Heart left ventricle (tissue), 13 donors: Measurements from ENCODE around the gene ADCY3.

Source experiments
- POLR2A ChIP-seq, 2 donors: fragments of 450-650 bp; IDR thresholded peaks; one replicate each; pipeline ENCODE4 v1.6.1; 2017; ENCODE audit warnings: antibody characterized with exemption in 2 of 2, mild to moderate bottlenecking in 2 of 2, moderate library complexity in 2 of 2
- TF ChIP-seq, protein P1 (sequence below), 12 donors: fragments of 200-600 bp; sonication (generic) in 4 of 12; IDR thresholded peaks; one replicate each; pipeline versions ENCODE4 v1.5.0 to v1.8.0; 2018 to 2022; ENCODE audit warnings: antibody characterized with exemption in 12 of 12, mild to moderate bottlenecking in 5 of 12
- donor health status: ischemic (EF 13 %, LVEDD 7.1; RV severe dilation, severe dysfunction).
- donor health status: DM: no; HTN: yes; CAD: no.
- donor health status: DM: no; HTN: no; CAD: no.
- donor health status: ischemic (EF 25% LVEDD 6.9; RV normal size, moderate dysfunction).
- donor health status: ischemic (EF 25% LVEDD 5.7; RV mildly dilated, moderate dysfunction).
- donor health status: ischemic (EF 35%, LVEDD 5.7; RV mildly dilated, moderate dysfunction).
- donor health status: nonischemic (EF 11% LVEDD 7.7; RV severe dilation, severe dysfunction).
- donor health status: DM: yes; HTN: yes; CAD: no.
- donor health status: PGD.
- donor health status: ischemic (EF 29% LVEDD 5.4; RV normal size, mild dysfunction).
- donor health status: nonischemic (EF 23%, LVEDD 6.1; RV moderate dilation, normal function).

DNA sequence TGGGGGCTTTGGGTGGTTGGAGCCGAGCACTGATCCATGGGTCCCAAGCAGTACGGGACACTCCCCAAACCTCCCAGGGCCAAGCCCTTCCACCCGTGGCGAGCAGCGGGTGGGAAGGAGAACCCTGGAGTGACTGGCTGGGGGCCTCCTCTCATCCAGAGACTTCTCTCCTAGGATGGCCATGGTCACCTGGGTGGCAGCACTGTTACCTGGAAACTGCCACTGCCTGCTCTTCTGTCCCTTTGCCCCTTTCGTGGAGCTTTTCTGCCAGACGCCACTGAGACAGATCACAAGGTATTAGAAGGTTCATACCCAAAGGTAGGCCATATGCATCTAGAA is 99.9 kb downstream of the ADCY3 start:
- TF ChIP-seq, protein P1, sequence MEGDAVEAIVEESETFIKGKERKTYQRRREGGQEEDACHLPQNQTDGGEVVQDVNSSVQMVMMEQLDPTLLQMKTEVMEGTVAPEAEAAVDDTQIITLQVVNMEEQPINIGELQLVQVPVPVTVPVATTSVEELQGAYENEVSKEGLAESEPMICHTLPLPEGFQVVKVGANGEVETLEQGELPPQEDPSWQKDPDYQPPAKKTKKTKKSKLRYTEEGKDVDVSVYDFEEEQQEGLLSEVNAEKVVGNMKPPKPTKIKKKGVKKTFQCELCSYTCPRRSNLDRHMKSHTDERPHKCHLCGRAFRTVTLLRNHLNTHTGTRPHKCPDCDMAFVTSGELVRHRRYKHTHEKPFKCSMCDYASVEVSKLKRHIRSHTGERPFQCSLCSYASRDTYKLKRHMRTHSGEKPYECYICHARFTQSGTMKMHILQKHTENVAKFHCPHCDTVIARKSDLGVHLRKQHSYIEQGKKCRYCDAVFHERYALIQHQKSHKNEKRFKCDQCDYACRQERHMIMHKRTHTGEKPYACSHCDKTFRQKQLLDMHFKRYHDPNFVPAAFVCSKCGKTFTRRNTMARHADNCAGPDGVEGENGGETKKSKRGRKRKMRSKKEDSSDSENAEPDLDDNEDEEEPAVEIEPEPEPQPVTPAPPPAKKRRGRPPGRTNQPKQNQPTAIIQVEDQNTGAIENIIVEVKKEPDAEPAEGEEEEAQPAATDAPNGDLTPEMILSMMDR (IDR thresholded peaks at IDR 0.05): no peak
- TF ChIP-seq POLR2A (IDR thresholded peaks at IDR 0.05): no peak
